ENCODE measurements around the gene NTM.

NTM gene

GRCh38 chr11:131572423-131572822 lies 202.0 kb downstream of the NTM start:
- no peak for DNase-seq

GRCh38 chr11:131579932-131580387 lies 209.5 kb downstream of the NTM start:
- no peak for DNase-seq

- no peak for DNase-seq
These were observed 210.1 kb downstream of the NTM start for GRCh38 chr11:131580476-131580875.

GRCh38 chr11:131581046-131581445 lies 210.6 kb downstream of the NTM start:
- no peak for DNase-seq

GRCh38 chr11:131582021-131582525 lies 211.7 kb downstream of the NTM start:
- DNase-seq = no peak

GRCh38 chr11:131583421-131583820 lies 213.0 kb downstream of the NTM start:
- DNase-seq = no peak

- no peak for DNase-seq
These were observed 213.5 kb downstream of the NTM start for GRCh38 chr11:131583938-131584337.

GRCh38 chr11:131584785-131585592 lies 214.6 kb downstream of the NTM start:
- DNase-seq = no peak

GRCh38 chr11:131588057-131588456 lies 217.6 kb downstream of the NTM start:
- DNase-seq = no peak

GRCh38 chr11:131591051-131591461 lies 220.6 kb downstream of the NTM start:
- no peak for DNase-seq

- no peak for DNase-seq
These were observed 221.7 kb downstream of the NTM start for GRCh38 chr11:131592152-131592551.

- no peak for DNase-seq
These were observed 222.3 kb downstream of the NTM start for GRCh38 chr11:131592734-131593133.

- no peak for DNase-seq
These were observed 222.9 kb downstream of the NTM start for GRCh38 chr11:131593301-131593700.

- DNase-seq = no peak
These were observed 225.4 kb downstream of the NTM start for GRCh38 chr11:131595797-131596196.

- no peak for DNase-seq
These were observed 227.5 kb downstream of the NTM start for GRCh38 chr11:131597890-131598289.

GRCh38 chr11:131598305-131598704 lies 227.9 kb downstream of the NTM start:
- no peak for DNase-seq

GRCh38 chr11:131599285-131599684 lies 228.9 kb downstream of the NTM start:
- no peak for DNase-seq

GRCh38 chr11:131600628-131601027 lies 230.2 kb downstream of the NTM start:
- DNase-seq = no peak

GRCh38 chr11:131601586-131601985 lies 231.2 kb downstream of the NTM start:
- no peak for DNase-seq

- no peak for DNase-seq
These were observed 232.0 kb downstream of the NTM start for GRCh38 chr11:131602431-131602830.

- no peak for DNase-seq
These were observed 236.5 kb downstream of the NTM start for GRCh38 chr11:131606811-131607335.

- no peak for DNase-seq
These were observed 238.9 kb downstream of the NTM start for GRCh38 chr11:131609337-131609736.

GRCh38 chr11:131609921-131610320 lies 239.5 kb downstream of the NTM start:
- no peak for DNase-seq

- DNase-seq = no peak
These were observed 240.9 kb downstream of the NTM start for GRCh38 chr11:131611322-131611721.

GRCh38 chr11:131612533-131612932 lies 242.1 kb downstream of the NTM start:
- no peak for DNase-seq

Data from NCI-H1092 (cell line).